OCI-LY1 (cell line): ENCODE measurements around the gene ANGPTL7.

Experiments
- H2AFZ ChIP-seq: fragments of 200-600 bp; sonication (generic), shearing (Covaris generic); 2 replicates; pipeline ENCODE4 v1.6.0; 2014; ENCODE audit warnings: antibody characterized with exemption, mild to moderate bottlenecking, low read length
- H3F3A ChIP-seq: fragments of 200-600 bp; sonication (generic), shearing (Covaris generic); 2 replicates; pipeline ENCODE4 v1.6.0; 2014; ENCODE audit warnings: mild to moderate bottlenecking, antibody characterized with exemption, low read length, moderate library complexity; ENCODE audit not compliant: insufficient read depth
- H3K27ac ChIP-seq: fragments of 200-600 bp; sonication (generic); 2 replicates; pipeline ENCODE4 v1.5.1; 2014; ENCODE audit warnings: low read length, mixed run types, mild to moderate bottlenecking, low read depth; ENCODE audit not compliant: poor library complexity, severe bottlenecking
- H3K27me3 ChIP-seq: fragments of 200-600 bp; sonication (generic); 2 replicates; pipeline ENCODE4 v1.6.0; 2014; ENCODE audit warnings: antibody characterized with exemption, mild to moderate bottlenecking, low read length, moderate library complexity; ENCODE audit not compliant: insufficient read depth
- H3K36me3 ChIP-seq: fragments of 200-600 bp; sonication (generic); 2 replicates; pipeline ENCODE4 v1.6.1; 2014; ENCODE audit warnings: mild to moderate bottlenecking, antibody characterized with exemption, low read length, moderate library complexity, mixed read lengths; ENCODE audit not compliant: insufficient read depth
- H3K4me1 ChIP-seq: fragments of 200-600 bp; sonication (generic); 2 replicates; pipeline ENCODE4 v1.5.1; 2014; ENCODE audit warnings: mild to moderate bottlenecking, low read length, moderate library complexity; ENCODE audit not compliant: insufficient read depth, severe bottlenecking
- H3K4me2 ChIP-seq: fragments of 200-600 bp; sonication (generic), shearing (Covaris generic); 2 replicates; pipeline ENCODE4 v1.6.1; 2014; ENCODE audit warnings: low read length
- H3K4me3 ChIP-seq: fragments of 200-600 bp; sonication (generic); 2 replicates; pipeline ENCODE4 v1.5.1; 2014; ENCODE audit warnings: low read length, low read depth, mild to moderate bottlenecking, mixed read lengths; ENCODE audit not compliant: poor library complexity, severe bottlenecking
- H3K79me2 ChIP-seq: fragments of 200-600 bp; shearing (Covaris generic); 2 replicates; pipeline ENCODE4 v1.6.1; 2016; ENCODE audit warnings: mixed run types, low read length, mixed read lengths; ENCODE audit not compliant: insufficient read depth
- H3K9ac ChIP-seq: fragments of 200-600 bp; sonication (generic), shearing (Covaris generic); 2 replicates; pipeline ENCODE4 v1.6.1; 2014; ENCODE audit warnings: mild to moderate bottlenecking, low read length, mixed read lengths
- H3K9me2 ChIP-seq: fragments of 200-600 bp; sonication (generic), shearing (Covaris generic); 2 replicates; pipeline ENCODE4 v1.6.1; 2014; ENCODE audit warnings: low read depth, mild to moderate bottlenecking, low read length, mixed read lengths
- H3K9me3 ChIP-seq: fragments of 200-600 bp; shearing (Covaris generic); 2 replicates; pipeline ENCODE4 v1.6.1; 2014; ENCODE audit warnings: low read length, mixed read lengths
- H4K20me1 ChIP-seq: fragments of 200-600 bp; sonication (generic), shearing (Covaris generic); 2 replicates; pipeline ENCODE4 v1.6.0; 2016; ENCODE audit warnings: mild to moderate bottlenecking, low read length; ENCODE audit not compliant: insufficient read depth
- CTCF ChIP-seq: fragments of 200-600 bp; sonication (generic), shearing (Covaris generic); IDR thresholded peaks from 2 replicates; pipeline ENCODE4 v1.5.1; 2017; ENCODE audit warnings: mild to moderate bottlenecking, antibody characterized with exemption, low read length, moderate library complexity, mixed read lengths
- EZH2 ChIP-seq: fragments of 200-600 bp; sonication (generic), shearing (Covaris generic); IDR thresholded peaks from 2 replicates; pipeline ENCODE4 v1.8.0; 2017; ENCODE audit warnings: borderline replicate concordance, mixed run types, mild to moderate bottlenecking, antibody characterized with exemption, low read length, moderate library complexity, mixed read lengths

The ANGPTL7 gene

GRCh38 chr1:11229203-11229602 is 40.0 kb downstream of the ANGPTL7 start:
- no peak overlapping the region for H2AFZ ChIP-seq
- no peak overlapping the region for H3K27ac ChIP-seq
- H3K9me3 ChIP-seq, result no peaks in the 10 kb centered on the region
- no peaks in the 10 kb centered on the region for H3K79me2 ChIP-seq
- H4K20me1 ChIP-seq, result no peaks in the 10 kb centered on the region
- no peaks in the 10 kb centered on the region for H3K27me3 ChIP-seq
- no peak overlapping the region for H3K9ac ChIP-seq
- H3K4me2 ChIP-seq, result no peak overlapping the region
- peaks cover 89% of the 10 kb centered on the region for H3K36me3 ChIP-seq
- no peak for TF ChIP-seq CTCF
- no peak for TF ChIP-seq EZH2
- no peaks in the 10 kb centered on the region for H3F3A ChIP-seq
- H3K4me1 ChIP-seq, result peaks cover 7% of the 10 kb centered on the region
- no peaks in the 10 kb centered on the region for H3K9me2 ChIP-seq
- no peak overlapping the region for H3K4me3 ChIP-seq

GRCh38 chr1:11233208-11233607 is 44.1 kb downstream of the ANGPTL7 start:
- Histone ChIP-seq H3K9me3 (no peaks in the 10 kb centered on the region), H3K4me2 (no peak overlapping the region), H2AFZ (no peak overlapping the region), H3K4me3 (no peak overlapping the region), H3K36me3 (peaks cover 93% of the 10 kb centered on the region), H3K4me1 (no peaks in the 10 kb centered on the region), H3K9ac (no peak overlapping the region), H3F3A (no peaks in the 10 kb centered on the region), H3K27ac (no peak overlapping the region), H3K9me2 (no peaks in the 10 kb centered on the region), H3K27me3 (no peaks in the 10 kb centered on the region), H4K20me1 (no peaks in the 10 kb centered on the region), H3K79me2 (no peaks in the 10 kb centered on the region)
- TF ChIP-seq EZH2, result no peak
- no peak for TF ChIP-seq CTCF

GRCh38 chr1:11237356-11237755 is 48.2 kb downstream of the ANGPTL7 start:
- H3F3A ChIP-seq, result no peaks in the 10 kb centered on the region
- no peak overlapping the region for H3K9ac ChIP-seq
- no peaks in the 10 kb centered on the region for H3K9me3 ChIP-seq
- TF ChIP-seq CTCF (no peak), EZH2 (no peak)
- H3K9me2 ChIP-seq, result no peaks in the 10 kb centered on the region
- no peaks in the 10 kb centered on the region for H3K27me3 ChIP-seq
- H4K20me1 ChIP-seq, result no peaks in the 10 kb centered on the region
- no peak overlapping the region for H3K4me2 ChIP-seq
- H3K79me2 ChIP-seq, result no peaks in the 10 kb centered on the region
- H3K36me3 ChIP-seq, result peaks cover 89% of the 10 kb centered on the region
- no peak overlapping the region for H2AFZ ChIP-seq
- H3K4me3 ChIP-seq, result no peak overlapping the region
- no peak overlapping the region for H3K27ac ChIP-seq
- no peaks in the 10 kb centered on the region for H3K4me1 ChIP-seq
